ENCODE results near the gene RTL10. TPM values are rescaled to one million over a fixed set of nuclear protein-coding genes. Genes with fewer than 3 reads are reported as not detected.

RTL10 gene
- total RNA-seq, 1 donor from 2014 or later, result 20.5 TPM

DNA sequence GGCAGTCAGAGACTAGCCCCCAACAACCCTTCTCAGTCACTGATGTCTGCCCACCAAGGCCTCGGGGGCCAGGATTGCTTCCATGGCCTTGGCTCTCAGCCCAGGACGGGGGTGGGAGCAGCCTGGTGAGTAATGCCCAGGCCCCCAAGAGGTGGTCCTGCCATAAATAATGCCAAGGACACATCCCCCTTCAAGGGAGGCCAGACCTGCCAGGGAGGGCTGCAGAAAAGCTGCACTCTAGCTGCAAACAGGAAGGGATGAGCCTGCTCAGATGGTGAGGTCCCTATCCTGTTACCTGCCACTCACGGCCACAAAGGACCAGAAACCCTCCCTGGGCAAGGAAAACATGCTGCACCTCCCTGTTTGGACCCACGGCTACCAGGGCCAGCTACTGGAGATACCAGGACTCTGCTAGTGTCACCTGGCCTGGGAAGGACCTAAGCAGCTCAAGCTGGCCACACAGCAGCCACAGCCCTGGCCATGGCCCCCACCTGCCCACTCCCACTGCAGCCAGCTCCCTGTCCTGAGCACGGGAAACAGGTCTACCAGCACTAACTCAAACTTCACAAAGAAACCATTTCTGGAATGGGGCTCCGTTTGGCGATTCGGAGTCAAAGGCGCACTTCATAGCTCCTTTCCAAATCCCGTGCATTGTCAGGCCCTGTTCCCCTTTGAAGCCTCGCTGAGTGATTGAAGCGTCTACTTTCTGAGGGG lies 12.1 kb downstream of the RTL10 start:
- Histone ChIP-seq H3K27me3 (no peaks in the 10 kb centered on the region), H3K36me3 (no peaks in the 10 kb centered on the region), H3K9me3 (no peaks in the 10 kb centered on the region), H3K4me3 (no peak overlapping the region), H3K27ac (no peak overlapping the region), H3K4me1 (peaks cover 31% of the 10 kb centered on the region)
- ATAC-seq, result no peak
- DNase-seq, result no peak
- intact Hi-C loops (cut with DNase I), result no loop called here
- TF ChIP-seq CTCF (IDR thresholded peaks at IDR 0.05), result no peak

GRCh38 chr22:19841641-19842392 lies 12.9 kb downstream of the RTL10 start:
- Histone ChIP-seq H3K4me3 (no peak overlapping the region), H3K27ac (no peak overlapping the region), H3K9me3 (no peaks in the 10 kb centered on the region), H3K27me3 (no peaks in the 10 kb centered on the region), H3K4me1 (peaks cover 31% of the 10 kb centered on the region), H3K36me3 (no peaks in the 10 kb centered on the region)
- intact Hi-C loops (cut with DNase I), result no loop called here
- DNase-seq, result no peak
- ATAC-seq, result no peak
- no peak for TF ChIP-seq CTCF (IDR thresholded peaks at IDR 0.05)

- Histone ChIP-seq H3K36me3 (no peaks in the 10 kb centered on the region), H3K27me3 (no peaks in the 10 kb centered on the region), H3K4me1 (peaks cover 31% of the 10 kb centered on the region), H3K4me3 (no peak overlapping the region), H3K9me3 (no peaks in the 10 kb centered on the region), H3K27ac (no peak overlapping the region)
- intact Hi-C loops (cut with DNase I), result no loop called here
- no peak for TF ChIP-seq CTCF (IDR thresholded peaks at IDR 0.05)
- ATAC-seq (no peak), DNase-seq (no peak)
Observed at GRCh38 chr22:19840955-19841640, 13.6 kb downstream of the RTL10 start.

GRCh38 chr22:19840059-19840458 lies 14.6 kb downstream of the RTL10 start:
- no peak for DNase-seq
- intact Hi-C loops (cut with DNase I), result no loop called here
- no peaks in the 10 kb centered on the region for H3K9me3 ChIP-seq
- peak; percentile 38 for ATAC-seq
- peaks cover 25% of the 10 kb centered on the region for H3K4me1 ChIP-seq
- H3K27me3 ChIP-seq, result no peaks in the 10 kb centered on the region
- no peaks in the 10 kb centered on the region for H3K36me3 ChIP-seq
- H3K27ac ChIP-seq, result no peak overlapping the region
- TF ChIP-seq CTCF (IDR thresholded peaks at IDR 0.05), result no peak
- H3K4me3 ChIP-seq, result no peak overlapping the region

- H3K27ac ChIP-seq, result no peak overlapping the region
- H3K4me1 ChIP-seq, result peaks cover 3% of the 10 kb centered on the region
- no peaks in the 10 kb centered on the region for H3K36me3 ChIP-seq
- H3K4me3 ChIP-seq, result no peak overlapping the region
- TF ChIP-seq CTCF (IDR thresholded peaks at IDR 0.05), result no peak
- H3K9me3 ChIP-seq, result no peaks in the 10 kb centered on the region
- intact Hi-C loops (cut with DNase I), result no loop called here
- DNase-seq (no peak), ATAC-seq (no peak)
- H3K27me3 ChIP-seq, result no peaks in the 10 kb centered on the region
Observed at GRCh38 chr22:19837915-19838314, 16.8 kb downstream of the RTL10 start.

All from upper lobe of right lung (tissue), 1 donor.